Sigmoid colon (tissue), 4 donors: Measurements from ENCODE around the gene CNDP2.

Source experiments
- EP300 ChIP-seq, 4 donors: sonication (generic); formaldehyde crosslinking; IDR thresholded peaks; one replicate each; pipeline ENCODE4 v1.6.1; 2017; ENCODE audit warnings: antibody characterized with exemption in 4 of 4
- POLR2A ChIP-seq, 2 donors: fragments of 450-650 bp; IDR thresholded peaks; one replicate each; pipeline ENCODE4 v1.6.1; 2016; ENCODE audit warnings: antibody characterized with exemption in 2 of 2, mild to moderate bottlenecking in 2 of 2, moderate library complexity in 2 of 2
- TF ChIP-seq, protein P1 (sequence below), 4 experiments: fragments of 450-650 bp in 3 of 4; fragments of 200-600 bp in 1 of 4; IDR thresholded peaks; one replicate each; pipeline ENCODE4 v1.5.1; 2016 to 2019; ENCODE audit warnings: antibody characterized with exemption in 4 of 4, mild to moderate bottlenecking in 3 of 4, moderate library complexity in 2 of 4

DNA sequence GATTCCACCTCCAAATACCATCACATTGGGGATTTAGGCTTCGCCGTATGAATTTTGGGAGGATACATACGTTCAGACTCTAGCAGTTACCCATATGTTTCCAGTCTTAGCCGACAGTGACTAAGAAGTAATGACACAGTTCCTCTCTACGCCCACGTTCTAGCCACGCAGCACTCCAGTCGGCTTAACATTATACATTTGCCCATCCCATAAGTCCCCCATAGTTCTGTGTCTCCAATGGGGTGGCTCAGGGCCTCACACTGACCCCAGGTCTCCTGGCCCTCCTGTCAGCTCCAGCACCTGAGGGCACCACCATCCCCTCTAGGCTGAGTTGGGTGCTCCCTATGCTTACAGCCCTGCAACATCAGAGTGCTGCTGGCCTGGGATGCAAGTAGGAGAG, 18.4 kb upstream of the CNDP2 start:
- TF ChIP-seq, protein P1, sequence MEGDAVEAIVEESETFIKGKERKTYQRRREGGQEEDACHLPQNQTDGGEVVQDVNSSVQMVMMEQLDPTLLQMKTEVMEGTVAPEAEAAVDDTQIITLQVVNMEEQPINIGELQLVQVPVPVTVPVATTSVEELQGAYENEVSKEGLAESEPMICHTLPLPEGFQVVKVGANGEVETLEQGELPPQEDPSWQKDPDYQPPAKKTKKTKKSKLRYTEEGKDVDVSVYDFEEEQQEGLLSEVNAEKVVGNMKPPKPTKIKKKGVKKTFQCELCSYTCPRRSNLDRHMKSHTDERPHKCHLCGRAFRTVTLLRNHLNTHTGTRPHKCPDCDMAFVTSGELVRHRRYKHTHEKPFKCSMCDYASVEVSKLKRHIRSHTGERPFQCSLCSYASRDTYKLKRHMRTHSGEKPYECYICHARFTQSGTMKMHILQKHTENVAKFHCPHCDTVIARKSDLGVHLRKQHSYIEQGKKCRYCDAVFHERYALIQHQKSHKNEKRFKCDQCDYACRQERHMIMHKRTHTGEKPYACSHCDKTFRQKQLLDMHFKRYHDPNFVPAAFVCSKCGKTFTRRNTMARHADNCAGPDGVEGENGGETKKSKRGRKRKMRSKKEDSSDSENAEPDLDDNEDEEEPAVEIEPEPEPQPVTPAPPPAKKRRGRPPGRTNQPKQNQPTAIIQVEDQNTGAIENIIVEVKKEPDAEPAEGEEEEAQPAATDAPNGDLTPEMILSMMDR (IDR thresholded peaks at IDR 0.05), result no peak
- TF ChIP-seq POLR2A (IDR thresholded peaks at IDR 0.05) (no peak), EP300 (IDR thresholded peaks at IDR 0.05) (no peak)
